Stimulated activated CD4-positive, alpha-beta T cell treated with anti-CD3 and anti-CD28 coated beads, TNF-alpha, amount 100 ng/mL, for 48 hours (primary cell): Measurements from ENCODE around the gene PLCB4.

Source experiments
- DNase-seq, 3 donors: peaks; one replicate each; pipeline ENCODE4 v3.0.0-alpha.2; 2020; ENCODE audit warnings: low read depth in 3 of 3

The PLCB4 gene

GRCh38 chr20:9103955-9104354 is 35.1 kb downstream of the PLCB4 start:
- no peak for DNase-seq

- no peak for DNase-seq
Observed at GRCh38 chr20:9108260-9108659, 39.4 kb downstream of the PLCB4 start.

- DNase-seq = no peak
Observed at GRCh38 chr20:9109566-9109965, 40.7 kb downstream of the PLCB4 start.

- no peak for DNase-seq
Observed at GRCh38 chr20:9110365-9110764, 41.5 kb downstream of the PLCB4 start.

- DNase-seq = no peak
Observed at GRCh38 chr20:9110916-9111432, 42.1 kb downstream of the PLCB4 start.

GRCh38 chr20:9112541-9113515 is 43.9 kb downstream of the PLCB4 start:
- DNase-seq = no peak

- no peak for DNase-seq
Observed at GRCh38 chr20:9114709-9115108, 45.8 kb downstream of the PLCB4 start.

GRCh38 chr20:9117548-9117947 is 48.7 kb downstream of the PLCB4 start:
- DNase-seq = no peak

- DNase-seq = no peak
Observed at GRCh38 chr20:9119776-9120175, 50.9 kb downstream of the PLCB4 start.

- no peak for DNase-seq
Observed at GRCh38 chr20:9121211-9121610, 52.3 kb downstream of the PLCB4 start.

GRCh38 chr20:9122571-9122970 is 53.7 kb downstream of the PLCB4 start:
- DNase-seq = no peak

- no peak for DNase-seq
Observed at GRCh38 chr20:9126527-9126926, 57.6 kb downstream of the PLCB4 start.

- no peak for DNase-seq
Observed at GRCh38 chr20:9128568-9128967, 59.7 kb downstream of the PLCB4 start.

GRCh38 chr20:9129756-9130155 is 60.9 kb downstream of the PLCB4 start:
- DNase-seq = no peak

- no peak for DNase-seq
Observed at GRCh38 chr20:9130521-9130920, 61.6 kb downstream of the PLCB4 start.

GRCh38 chr20:9131841-9132240 is 63.0 kb downstream of the PLCB4 start:
- DNase-seq = no peak

GRCh38 chr20:9134346-9134745 is 65.5 kb downstream of the PLCB4 start:
- no peak for DNase-seq

- DNase-seq = no peak
Observed at GRCh38 chr20:9136114-9136513, 67.2 kb downstream of the PLCB4 start.

GRCh38 chr20:9137001-9137400 is 68.1 kb downstream of the PLCB4 start:
- DNase-seq = no peak

GRCh38 chr20:9139106-9139833 is 70.4 kb downstream of the PLCB4 start:
- no peak for DNase-seq

- DNase-seq = no peak
Observed at GRCh38 chr20:9140162-9140760, 71.4 kb downstream of the PLCB4 start.

GRCh38 chr20:9141070-9141469 is 72.2 kb downstream of the PLCB4 start:
- DNase-seq = no peak
